Astrocyte (in vitro differentiated cells and primary cell): ENCODE data around the gene KL. TPM values are rescaled to one million over a fixed set of nuclear protein-coding genes. Genes with fewer than 3 reads are reported as not detected.

ENCODE experiments used
- DNase-seq: peaks from one replicate; pipeline ENCODE4 v3.0.0-alpha.2; 2010; ENCODE audit warnings: low read depth
- FAIRE-seq: peaks from 2 replicates; lab custom pipeline; 2011; peaks lifted over from hg19 to GRCh38; lab: Jason Lieb, UNC
- H2AFZ ChIP-seq: 2 replicates; pipeline ENCODE4 v1.6.0; 2012; ENCODE audit warnings: low read depth, low read length, inconsistent platforms
- H3K27ac ChIP-seq: 2 replicates; pipeline ENCODE4 v1.5.1; 2011; ENCODE audit warnings: low read depth, low read length, inconsistent platforms
- H3K27me3 ChIP-seq: 2 replicates; pipeline ENCODE4 v1.6.0; 2011; ENCODE audit warnings: low read length, inconsistent platforms; ENCODE audit not compliant: insufficient read depth
- H3K36me3 ChIP-seq: 2 replicates; pipeline ENCODE4 v1.5.1; 2011; ENCODE audit warnings: low read length, inconsistent platforms; ENCODE audit not compliant: insufficient read depth
- H3K4me1 ChIP-seq: 2 replicates; pipeline ENCODE4 v1.5.1; 2011; ENCODE audit warnings: low read length, inconsistent platforms; ENCODE audit not compliant: insufficient read depth
- H3K4me2 ChIP-seq: 2 replicates; pipeline ENCODE4 v1.6.0; 2012; ENCODE audit warnings: low read length, inconsistent platforms
- H3K4me3 ChIP-seq: 2 replicates; pipeline ENCODE4 v1.5.1; 2011; ENCODE audit warnings: low read depth, mild to moderate bottlenecking, low read length, inconsistent platforms; ENCODE audit not compliant: insufficient read depth
- H3K79me2 ChIP-seq: 2 replicates; pipeline ENCODE4 v1.6.0; 2012; ENCODE audit warnings: mild to moderate bottlenecking, low read length, inconsistent platforms; ENCODE audit not compliant: insufficient read depth
- H3K9ac ChIP-seq: 2 replicates; pipeline ENCODE4 v1.6.0; 2012; ENCODE audit warnings: mild to moderate bottlenecking, low read length, inconsistent platforms
- H3K9me3 ChIP-seq: 2 replicates; pipeline ENCODE4 v1.5.1; 2012; ENCODE audit warnings: low read depth, mild to moderate bottlenecking, low read length, inconsistent platforms; ENCODE audit not compliant: insufficient read depth
- H4K20me1 ChIP-seq: 2 replicates; pipeline ENCODE4 v1.6.0; 2012; ENCODE audit warnings: low read length, inconsistent platforms; ENCODE audit not compliant: insufficient read depth
- H3K27ac Mint-ChIP-seq: one replicate; pipeline ENCODE4 v1.8.0; 2021; ENCODE audit warnings: mild to moderate bottlenecking, mixed read lengths; ENCODE audit not compliant: unreplicated experiment
- H3K27me3 Mint-ChIP-seq: one replicate; pipeline ENCODE4 v1.8.0; 2021; ENCODE audit warnings: low read depth, mixed read lengths; ENCODE audit not compliant: unreplicated experiment
- H3K36me3 Mint-ChIP-seq: one replicate; pipeline ENCODE4 v1.8.0; 2021; ENCODE audit warnings: low read depth, mixed read lengths; ENCODE audit not compliant: unreplicated experiment
- H3K4me1 Mint-ChIP-seq: one replicate; pipeline ENCODE4 v1.8.0; 2021; ENCODE audit warnings: low read depth, mixed read lengths; ENCODE audit not compliant: unreplicated experiment
- H3K4me3 Mint-ChIP-seq: one replicate; pipeline ENCODE4 v1.8.0; 2021; ENCODE audit warnings: mild to moderate bottlenecking, moderate library complexity, mixed read lengths; ENCODE audit not compliant: unreplicated experiment
- H3K9me3 Mint-ChIP-seq: one replicate; pipeline ENCODE4 v1.8.0; 2021; ENCODE audit warnings: mild to moderate bottlenecking, mixed read lengths; ENCODE audit not compliant: unreplicated experiment
- CTCF ChIP-seq: IDR thresholded peaks from 2 replicates; pipeline ENCODE4 v1.5.1; 2011; ENCODE audit warnings: low read depth, mild to moderate bottlenecking, inconsistent platforms, low read length, moderate library complexity; ENCODE audit not compliant: insufficient read depth
- EZH2 ChIP-seq: IDR thresholded peaks from 2 replicates; pipeline ENCODE4 v1.6.1; 2012; ENCODE audit warnings: mild to moderate bottlenecking, low read length, inconsistent platforms; ENCODE audit not compliant: insufficient read depth
- total RNA-seq: library from RNA; stranded (reverse); gene quantifications from 2 replicates; pipeline ENCODE4 v1.2.1, GENCODE V29; 2021

Gene KL
- total RNA-seq, 1 donor from 2014 or later, result 0.07 TPM

GRCh38 chr13:33096886-33097605 is 80.8 kb downstream of the KL start:
- H3K9ac ChIP-seq, result no peak overlapping the region
- H4K20me1 ChIP-seq, result no peaks in the 10 kb centered on the region
- H3K9me3 Mint-ChIP-seq, result peaks cover 23% of the 10 kb centered on the region
- H3K27ac ChIP-seq, result no peak overlapping the region
- H3K27me3 ChIP-seq, result no peaks in the 10 kb centered on the region
- peaks cover under 1% of the 10 kb centered on the region for H3K27me3 Mint-ChIP-seq
- no peaks in the 10 kb centered on the region for H3K9me3 ChIP-seq
- no peaks in the 10 kb centered on the region for H3K4me1 ChIP-seq
- H3K36me3 ChIP-seq, result no peaks in the 10 kb centered on the region
- no peaks in the 10 kb centered on the region for H3K79me2 ChIP-seq
- H3K4me1 Mint-ChIP-seq, result peaks cover 11% of the 10 kb centered on the region
- no peak for FAIRE-seq
- TF ChIP-seq CTCF (no peak), EZH2 (no peak)
- no peak for DNase-seq
- no peak overlapping the region for H3K4me2 ChIP-seq
- H3K4me3 Mint-ChIP-seq, result no peak overlapping the region
- H2AFZ ChIP-seq, result no peak overlapping the region
- peaks cover 2% of the 10 kb centered on the region for H3K36me3 Mint-ChIP-seq
- no peak overlapping the region for H3K4me3 ChIP-seq
- H3K27ac Mint-ChIP-seq, result no peak overlapping the region

GRCh38 chr13:33099860-33100259 is 83.6 kb downstream of the KL start:
- H3K4me3 ChIP-seq, result no peak overlapping the region
- H3K9ac ChIP-seq, result no peak overlapping the region
- H3K27ac Mint-ChIP-seq, result no peak overlapping the region
- no peaks in the 10 kb centered on the region for H4K20me1 ChIP-seq
- no peak overlapping the region for H3K27ac ChIP-seq
- FAIRE-seq (no peak), DNase-seq (no peak)
- H3K27me3 Mint-ChIP-seq, result no peaks in the 10 kb centered on the region
- no peaks in the 10 kb centered on the region for H3K9me3 ChIP-seq
- TF ChIP-seq CTCF (no peak), EZH2 (no peak)
- H2AFZ ChIP-seq, result no peak overlapping the region
- H3K4me1 ChIP-seq, result no peaks in the 10 kb centered on the region
- peaks cover 12% of the 10 kb centered on the region for H3K4me1 Mint-ChIP-seq
- H3K9me3 Mint-ChIP-seq, result peaks cover 16% of the 10 kb centered on the region
- H3K4me3 Mint-ChIP-seq, result no peak overlapping the region
- no peaks in the 10 kb centered on the region for H3K27me3 ChIP-seq
- H3K36me3 ChIP-seq, result peaks cover 7% of the 10 kb centered on the region
- H3K79me2 ChIP-seq, result no peaks in the 10 kb centered on the region
- no peak overlapping the region for H3K4me2 ChIP-seq
- H3K36me3 Mint-ChIP-seq, result peaks cover 6% of the 10 kb centered on the region

GRCh38 chr13:33100886-33101285 is 84.7 kb downstream of the KL start:
- H3K4me3 Mint-ChIP-seq, result no peak overlapping the region
- TF ChIP-seq CTCF, result no peak
- no peak for TF ChIP-seq EZH2
- Histone ChIP-seq H3K4me2 (no peak overlapping the region), H3K27me3 (no peaks in the 10 kb centered on the region), H3K79me2 (no peaks in the 10 kb centered on the region), H3K4me1 (no peaks in the 10 kb centered on the region), H3K9me3 (no peaks in the 10 kb centered on the region), H3K9ac (no peak overlapping the region), H3K36me3 (peaks cover 14% of the 10 kb centered on the region), H2AFZ (no peak overlapping the region), H4K20me1 (no peaks in the 10 kb centered on the region), H3K4me3 (no peak overlapping the region), H3K27ac (no peak overlapping the region)
- H3K36me3 Mint-ChIP-seq, result peaks cover 9% of the 10 kb centered on the region
- DNase-seq (no peak), FAIRE-seq (no peak)
- H3K27me3 Mint-ChIP-seq, result no peaks in the 10 kb centered on the region
- no peak overlapping the region for H3K27ac Mint-ChIP-seq
- peaks cover 12% of the 10 kb centered on the region for H3K4me1 Mint-ChIP-seq
- peaks cover 16% of the 10 kb centered on the region for H3K9me3 Mint-ChIP-seq
